ENCODE measurements around the gene PLEKHA3.
"Not testable (repeated sequence)": the region's sequence is repeated elsewhere in the genome, so short reads cannot be mapped to it uniquely, and the experiment has no call there.

The PLEKHA3 gene

DNA sequence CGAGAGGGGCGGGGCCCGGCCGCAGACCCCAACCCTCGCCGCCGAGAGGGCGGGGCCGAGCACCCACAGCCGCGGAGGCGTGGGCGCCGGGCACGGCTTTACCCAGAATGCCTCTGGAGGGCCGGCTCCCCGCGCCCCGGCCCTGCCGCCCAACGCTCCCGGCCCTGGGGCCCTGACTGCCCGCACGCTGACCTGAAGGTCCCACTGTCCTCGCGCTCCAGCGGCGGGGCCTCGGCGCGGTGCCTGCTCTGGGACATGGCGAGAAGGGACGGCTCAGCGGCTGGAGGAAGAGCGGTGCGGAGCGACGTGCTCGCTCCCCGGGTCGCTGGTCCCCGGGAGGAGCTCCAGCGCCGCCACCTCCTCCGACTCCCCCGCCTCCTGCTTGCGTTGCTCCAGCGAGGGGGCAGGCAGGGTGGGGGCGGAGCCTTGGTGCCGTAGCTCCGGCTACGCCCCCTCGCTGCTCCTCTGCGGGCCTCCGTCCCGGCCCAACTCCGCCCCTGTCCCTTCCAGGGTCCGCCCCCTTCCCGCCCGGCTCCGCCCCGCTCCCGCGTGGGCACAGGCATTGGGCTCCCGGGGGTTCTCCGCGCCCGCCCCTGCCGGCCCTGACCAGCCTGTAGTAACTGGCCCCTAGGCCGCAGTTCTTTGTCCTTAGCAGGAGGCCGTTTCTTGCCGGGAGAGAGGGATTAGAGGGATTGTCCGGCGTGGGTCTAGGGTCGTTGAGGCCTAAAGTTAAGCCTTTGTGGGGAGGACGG is 29.3 kb upstream of the PLEKHA3 start, which contains the start of the genes PJVK and PRKRA:
PJVK (plus strand) TSS at position 605 of the 752 bp plus-strand sequence. CDS start 2,032 bp downstream, outside the sequence.
PRKRA (minus strand) TSS at position 402 of the 752 bp plus-strand sequence; CDS start at position 257, 145 bp downstream.
- TF ChIP-seq, protein P1, sequence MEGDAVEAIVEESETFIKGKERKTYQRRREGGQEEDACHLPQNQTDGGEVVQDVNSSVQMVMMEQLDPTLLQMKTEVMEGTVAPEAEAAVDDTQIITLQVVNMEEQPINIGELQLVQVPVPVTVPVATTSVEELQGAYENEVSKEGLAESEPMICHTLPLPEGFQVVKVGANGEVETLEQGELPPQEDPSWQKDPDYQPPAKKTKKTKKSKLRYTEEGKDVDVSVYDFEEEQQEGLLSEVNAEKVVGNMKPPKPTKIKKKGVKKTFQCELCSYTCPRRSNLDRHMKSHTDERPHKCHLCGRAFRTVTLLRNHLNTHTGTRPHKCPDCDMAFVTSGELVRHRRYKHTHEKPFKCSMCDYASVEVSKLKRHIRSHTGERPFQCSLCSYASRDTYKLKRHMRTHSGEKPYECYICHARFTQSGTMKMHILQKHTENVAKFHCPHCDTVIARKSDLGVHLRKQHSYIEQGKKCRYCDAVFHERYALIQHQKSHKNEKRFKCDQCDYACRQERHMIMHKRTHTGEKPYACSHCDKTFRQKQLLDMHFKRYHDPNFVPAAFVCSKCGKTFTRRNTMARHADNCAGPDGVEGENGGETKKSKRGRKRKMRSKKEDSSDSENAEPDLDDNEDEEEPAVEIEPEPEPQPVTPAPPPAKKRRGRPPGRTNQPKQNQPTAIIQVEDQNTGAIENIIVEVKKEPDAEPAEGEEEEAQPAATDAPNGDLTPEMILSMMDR (conservative IDR thresholded peaks at IDR 0.05), result no peak
- TF ChIP-seq ZFX (IDR thresholded peaks at IDR 0.05), result peak; percentile 74
- H3K27ac ChIP-seq, result peak within 1 kb of the TSS; percentile 93

DNA sequence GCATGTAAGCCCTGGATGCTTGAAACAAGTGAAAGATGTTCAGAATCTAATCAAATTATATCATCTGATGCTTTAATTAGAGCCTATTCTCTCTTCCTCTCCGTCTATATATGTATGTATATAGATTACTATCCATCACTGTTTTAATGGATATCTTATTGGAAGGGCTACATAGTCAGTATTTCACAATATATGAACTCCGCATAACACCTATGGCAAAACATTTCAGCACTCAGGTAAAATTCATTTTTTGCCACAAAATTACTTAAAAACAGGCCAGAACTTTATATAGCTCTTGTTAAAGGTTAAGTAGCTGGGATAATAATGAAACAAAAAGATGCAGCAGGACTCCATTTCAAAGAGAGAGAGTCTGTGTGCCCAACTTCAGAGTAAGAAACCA is 27.9 kb upstream of the PLEKHA3 start:
- peak overlapping the region; percentile 93; the same call in 1 of the 2 replicates for H3K27ac ChIP-seq
- TF ChIP-seq, protein P1 (conservative IDR thresholded peaks at IDR 0.05), result no peak
- TF ChIP-seq ZFX (IDR thresholded peaks at IDR 0.05), result no peak

- H3K27ac ChIP-seq, result no peak overlapping the region
- TF ChIP-seq, protein P1 (conservative IDR thresholded peaks at IDR 0.05), result no peak
- no peak for TF ChIP-seq ZFX (IDR thresholded peaks at IDR 0.05)
Observed at GRCh38 chr2:178452870-178453269, 27.4 kb upstream of the PLEKHA3 start.

- H3K27ac ChIP-seq, result no peak overlapping the region
- TF ChIP-seq ZFX (IDR thresholded peaks at IDR 0.05), result no peak
- TF ChIP-seq, protein P1 (conservative IDR thresholded peaks at IDR 0.05), result no peak
Observed at GRCh38 chr2:178455947-178456346, 24.3 kb upstream of the PLEKHA3 start.

GRCh38 chr2:178457390-178457886 is 22.8 kb upstream of the PLEKHA3 start:
- no peak overlapping the region for H3K27ac ChIP-seq
- TF ChIP-seq, protein P1 (conservative IDR thresholded peaks at IDR 0.05), result no peak
- TF ChIP-seq ZFX (IDR thresholded peaks at IDR 0.05), result no peak

- no peak overlapping the region for H3K27ac ChIP-seq
- TF ChIP-seq ZFX (IDR thresholded peaks at IDR 0.05), result no peak
- TF ChIP-seq, protein P1 (conservative IDR thresholded peaks at IDR 0.05), result no peak
Observed at GRCh38 chr2:178469219-178469849, 10.9 kb upstream of the PLEKHA3 start.

GRCh38 chr2:178471313-178471712 is 8.9 kb upstream of the PLEKHA3 start:
- not testable (repeated sequence) for H3K27ac ChIP-seq

All from C4-2B (cell line).